Measurements from ENCODE around the gene PRKAR1B. TPM values are rescaled to one million over a fixed set of nuclear protein-coding genes. Genes with fewer than 3 reads are reported as not detected.

The PRKAR1B gene
- total and polyA plus RNA-seq, 10 of the 15 experiments (the other 5 are each of a cell fraction or from before 2014, with no cell fraction given): 1.4 to 45.6 (median 19.3) TPM

DNA sequence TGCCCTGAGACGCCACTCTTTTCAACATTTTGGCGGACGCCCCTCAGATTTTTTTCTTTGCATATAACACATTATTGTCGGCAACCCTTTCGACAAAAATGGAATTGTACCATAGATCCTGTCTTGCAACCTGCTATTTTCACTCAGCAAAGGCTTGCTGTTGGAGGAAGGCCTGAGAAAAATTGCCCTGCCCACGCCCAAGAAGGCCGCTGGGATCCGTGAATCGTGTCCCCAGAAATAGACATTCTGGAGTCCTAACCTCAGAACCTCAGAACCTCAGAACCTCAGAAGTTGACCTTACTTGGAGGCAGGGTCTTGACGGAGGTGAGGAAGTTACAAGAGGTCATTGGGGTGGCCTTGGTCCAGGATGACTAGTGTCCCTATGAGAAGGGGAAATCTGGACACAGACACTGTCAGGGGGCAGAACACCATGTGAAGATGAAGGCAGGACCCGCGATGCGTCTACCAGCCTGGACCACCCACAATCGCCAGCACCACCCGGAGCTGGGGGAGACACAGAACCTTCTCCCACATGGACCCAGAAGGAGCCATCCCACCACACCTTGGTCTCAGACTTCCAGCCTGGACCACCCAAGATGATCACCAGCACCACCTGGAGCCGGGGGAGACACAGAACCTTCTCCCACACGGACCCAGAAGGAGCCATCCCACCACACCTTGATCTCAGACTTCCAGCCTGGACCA is 19.6 kb downstream of the PRKAR1B start:
- no peaks in the 10 kb centered on the region for H3K27me3 ChIP-seq (replicated peaks in 1 of 2; ENCODE audit: control insufficient read depth in 2 of 2, insufficient read depth in 2 of 2, low read length in 1 of 2)
- ATAC-seq (no peak), DNase-seq (ENCODE audit: low read depth, low spot score) (no peak), FAIRE-seq (no peak)
- H3K9me3 ChIP-seq (replicated peaks; ENCODE audit: control insufficient read depth, insufficient read depth, low read length): no peaks in the 10 kb centered on the region; the same call in 1 of the 3 replicates
- ChIA-PET RAD21 (ENCODE audit: unreplicated experiment) (no interaction called here), CTCF (no interaction called here), POLR2A (no interaction called here), SMC1A (ENCODE audit: uncharacterized antibody, unreplicated experiment) (no interaction called here)
- no peak overlapping the region for H3K4me3 ChIP-seq
- H2AFZ ChIP-seq (ENCODE audit: control insufficient read depth, low read depth, low read length): no peak overlapping the region
- H4K20me1 ChIP-seq (ENCODE audit: control insufficient read depth, insufficient read depth): no peaks in the 10 kb centered on the region
- H3K9ac ChIP-seq (ENCODE audit: control insufficient read depth, insufficient read depth, low read length): no peak overlapping the region
- WGBS (ENCODE audit: insufficient coverage, insufficient replicate concordance, low lambda C conversion rate, missing lambda C conversion rate): 93% methylated on average over 17 of the region's 17 CpGs
- no peak overlapping the region for H3K27ac ChIP-seq (ENCODE audit: control insufficient read depth, insufficient read depth)
- in situ Hi-C loops (cut with MboI) (no loop called here), intact Hi-C loops (cut with micrococcal nuclease; ENCODE audit: unreplicated experiment) (no loop called here)
- no TSS peak for BruUV-seq (replicated peaks)
- no peaks in the 10 kb centered on the region for H3K79me2 ChIP-seq (ENCODE audit: control insufficient read depth, insufficient read depth, low read length)
- no peaks in the 10 kb centered on the region for H3K4me1 ChIP-seq (ENCODE audit: control insufficient read depth, insufficient read depth, low read length)
- no peaks in the 10 kb centered on the region; a peak in 2 of 4 replicates for H3K36me3 ChIP-seq (ENCODE audit: control insufficient read depth in 2 of 2, insufficient read depth in 2 of 2, low read length in 1 of 2)
- H3K4me2 ChIP-seq (ENCODE audit: control insufficient read depth, insufficient read depth): no peak overlapping the region
- TF ChIP-seq CBX3 (IDR thresholded peaks at IDR 0.05; ENCODE audit: borderline replicate concordance, low read depth) (no peak), RAD21 (IDR thresholded peaks at IDR 0.05; ENCODE audit: insufficient read depth, low read depth, low read length) (no peak), HDGF (IDR thresholded peaks at IDR 0.05) (no peak), NRF1 (conservative IDR thresholded peaks at IDR 0.05; ENCODE audit: low read depth, low read length) (no peak), POLR2AphosphoS2 (IDR thresholded peaks at IDR 0.05; ENCODE audit: low read depth, low read length) (no peak), ASH2L (IDR thresholded peaks at IDR 0.05; ENCODE audit: borderline replicate concordance, low read depth) (no peak), SUPT20H (IDR thresholded peaks at IDR 0.05; ENCODE audit: borderline replicate concordance, control insufficient read depth, low read depth, low read length) (no peak)
- TF ChIP-seq, protein P1, sequence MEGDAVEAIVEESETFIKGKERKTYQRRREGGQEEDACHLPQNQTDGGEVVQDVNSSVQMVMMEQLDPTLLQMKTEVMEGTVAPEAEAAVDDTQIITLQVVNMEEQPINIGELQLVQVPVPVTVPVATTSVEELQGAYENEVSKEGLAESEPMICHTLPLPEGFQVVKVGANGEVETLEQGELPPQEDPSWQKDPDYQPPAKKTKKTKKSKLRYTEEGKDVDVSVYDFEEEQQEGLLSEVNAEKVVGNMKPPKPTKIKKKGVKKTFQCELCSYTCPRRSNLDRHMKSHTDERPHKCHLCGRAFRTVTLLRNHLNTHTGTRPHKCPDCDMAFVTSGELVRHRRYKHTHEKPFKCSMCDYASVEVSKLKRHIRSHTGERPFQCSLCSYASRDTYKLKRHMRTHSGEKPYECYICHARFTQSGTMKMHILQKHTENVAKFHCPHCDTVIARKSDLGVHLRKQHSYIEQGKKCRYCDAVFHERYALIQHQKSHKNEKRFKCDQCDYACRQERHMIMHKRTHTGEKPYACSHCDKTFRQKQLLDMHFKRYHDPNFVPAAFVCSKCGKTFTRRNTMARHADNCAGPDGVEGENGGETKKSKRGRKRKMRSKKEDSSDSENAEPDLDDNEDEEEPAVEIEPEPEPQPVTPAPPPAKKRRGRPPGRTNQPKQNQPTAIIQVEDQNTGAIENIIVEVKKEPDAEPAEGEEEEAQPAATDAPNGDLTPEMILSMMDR (IDR thresholded peaks at IDR 0.05 in 2 of 3, conservative IDR thresholded peaks at IDR 0.05 in 1 of 3; ENCODE audit: control insufficient read depth in 2 of 3, extremely low read depth in 1 of 3, insufficient read depth in 1 of 3, low read depth in 3 of 3, low read length in 3 of 3): no peak
- TF ChIP-seq, protein P2, sequence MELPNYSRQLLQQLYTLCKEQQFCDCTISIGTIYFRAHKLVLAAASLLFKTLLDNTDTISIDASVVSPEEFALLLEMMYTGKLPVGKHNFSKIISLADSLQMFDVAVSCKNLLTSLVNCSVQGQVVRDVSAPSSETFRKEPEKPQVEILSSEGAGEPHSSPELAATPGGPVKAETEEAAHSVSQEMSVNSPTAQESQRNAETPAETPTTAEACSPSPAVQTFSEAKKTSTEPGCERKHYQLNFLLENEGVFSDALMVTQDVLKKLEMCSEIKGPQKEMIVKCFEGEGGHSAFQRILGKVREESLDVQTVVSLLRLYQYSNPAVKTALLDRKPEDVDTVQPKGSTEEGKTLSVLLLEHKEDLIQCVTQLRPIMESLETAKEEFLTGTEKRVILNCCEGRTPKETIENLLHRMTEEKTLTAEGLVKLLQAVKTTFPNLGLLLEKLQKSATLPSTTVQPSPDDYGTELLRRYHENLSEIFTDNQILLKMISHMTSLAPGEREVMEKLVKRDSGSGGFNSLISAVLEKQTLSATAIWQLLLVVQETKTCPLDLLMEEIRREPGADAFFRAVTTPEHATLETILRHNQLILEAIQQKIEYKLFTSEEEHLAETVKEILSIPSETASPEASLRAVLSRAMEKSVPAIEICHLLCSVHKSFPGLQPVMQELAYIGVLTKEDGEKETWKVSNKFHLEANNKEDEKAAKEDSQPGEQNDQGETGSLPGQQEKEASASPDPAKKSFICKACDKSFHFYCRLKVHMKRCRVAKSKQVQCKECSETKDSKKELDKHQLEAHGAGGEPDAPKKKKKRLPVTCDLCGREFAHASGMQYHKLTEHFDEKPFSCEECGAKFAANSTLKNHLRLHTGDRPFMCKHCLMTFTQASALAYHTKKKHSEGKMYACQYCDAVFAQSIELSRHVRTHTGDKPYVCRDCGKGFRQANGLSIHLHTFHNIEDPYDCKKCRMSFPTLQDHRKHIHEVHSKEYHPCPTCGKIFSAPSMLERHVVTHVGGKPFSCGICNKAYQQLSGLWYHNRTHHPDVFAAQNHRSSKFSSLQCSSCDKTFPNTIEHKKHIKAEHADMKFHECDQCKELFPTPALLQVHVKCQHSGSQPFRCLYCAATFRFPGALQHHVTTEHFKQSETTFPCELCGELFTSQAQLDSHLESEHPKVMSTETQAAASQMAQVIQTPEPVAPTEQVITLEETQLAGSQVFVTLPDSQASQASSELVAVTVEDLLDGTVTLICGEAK (IDR thresholded peaks at IDR 0.05; ENCODE audit: borderline replicate concordance): no peak
- TF ChIP-seq, protein P3, sequence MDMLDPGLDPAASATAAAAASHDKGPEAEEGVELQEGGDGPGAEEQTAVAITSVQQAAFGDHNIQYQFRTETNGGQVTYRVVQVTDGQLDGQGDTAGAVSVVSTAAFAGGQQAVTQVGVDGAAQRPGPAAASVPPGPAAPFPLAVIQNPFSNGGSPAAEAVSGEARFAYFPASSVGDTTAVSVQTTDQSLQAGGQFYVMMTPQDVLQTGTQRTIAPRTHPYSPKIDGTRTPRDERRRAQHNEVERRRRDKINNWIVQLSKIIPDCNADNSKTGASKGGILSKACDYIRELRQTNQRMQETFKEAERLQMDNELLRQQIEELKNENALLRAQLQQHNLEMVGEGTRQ (IDR thresholded peaks at IDR 0.05; ENCODE audit: borderline replicate concordance, low read depth, low read length): no peak
- TF ChIP-seq, protein P4, sequence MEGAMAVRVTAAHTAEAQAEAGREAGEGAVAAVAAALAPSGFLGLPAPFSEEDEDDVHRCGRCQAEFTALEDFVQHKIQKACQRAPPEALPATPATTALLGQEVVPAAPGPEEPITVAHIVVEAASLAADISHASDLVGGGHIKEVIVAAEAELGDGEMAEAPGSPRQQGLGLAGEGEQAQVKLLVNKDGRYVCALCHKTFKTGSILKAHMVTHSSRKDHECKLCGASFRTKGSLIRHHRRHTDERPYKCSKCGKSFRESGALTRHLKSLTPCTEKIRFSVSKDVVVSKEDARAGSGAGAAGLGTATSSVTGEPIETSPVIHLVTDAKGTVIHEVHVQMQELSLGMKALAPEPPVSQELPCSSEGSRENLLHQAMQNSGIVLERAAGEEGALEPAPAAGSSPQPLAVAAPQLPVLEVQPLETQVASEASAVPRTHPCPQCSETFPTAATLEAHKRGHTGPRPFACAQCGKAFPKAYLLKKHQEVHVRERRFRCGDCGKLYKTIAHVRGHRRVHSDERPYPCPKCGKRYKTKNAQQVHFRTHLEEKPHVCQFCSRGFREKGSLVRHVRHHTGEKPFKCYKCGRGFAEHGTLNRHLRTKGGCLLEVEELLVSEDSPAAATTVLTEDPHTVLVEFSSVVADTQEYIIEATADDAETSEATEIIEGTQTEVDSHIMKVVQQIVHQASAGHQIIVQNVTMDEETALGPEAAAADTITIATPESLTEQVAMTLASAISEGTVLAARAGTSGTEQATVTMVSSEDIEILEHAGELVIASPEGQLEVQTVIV (IDR thresholded peaks at IDR 0.05; ENCODE audit: borderline replicate concordance, partially characterized antibody): no peak
- TF ChIP-seq, protein P5, sequence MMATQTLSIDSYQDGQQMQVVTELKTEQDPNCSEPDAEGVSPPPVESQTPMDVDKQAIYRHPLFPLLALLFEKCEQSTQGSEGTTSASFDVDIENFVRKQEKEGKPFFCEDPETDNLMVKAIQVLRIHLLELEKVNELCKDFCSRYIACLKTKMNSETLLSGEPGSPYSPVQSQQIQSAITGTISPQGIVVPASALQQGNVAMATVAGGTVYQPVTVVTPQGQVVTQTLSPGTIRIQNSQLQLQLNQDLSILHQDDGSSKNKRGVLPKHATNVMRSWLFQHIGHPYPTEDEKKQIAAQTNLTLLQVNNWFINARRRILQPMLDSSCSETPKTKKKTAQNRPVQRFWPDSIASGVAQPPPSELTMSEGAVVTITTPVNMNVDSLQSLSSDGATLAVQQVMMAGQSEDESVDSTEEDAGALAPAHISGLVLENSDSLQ (IDR thresholded peaks at IDR 0.05): no peak

Measured in GM12878 (cell line).